ENCODE results near the gene ESCO1.

The ESCO1 gene

DNA sequence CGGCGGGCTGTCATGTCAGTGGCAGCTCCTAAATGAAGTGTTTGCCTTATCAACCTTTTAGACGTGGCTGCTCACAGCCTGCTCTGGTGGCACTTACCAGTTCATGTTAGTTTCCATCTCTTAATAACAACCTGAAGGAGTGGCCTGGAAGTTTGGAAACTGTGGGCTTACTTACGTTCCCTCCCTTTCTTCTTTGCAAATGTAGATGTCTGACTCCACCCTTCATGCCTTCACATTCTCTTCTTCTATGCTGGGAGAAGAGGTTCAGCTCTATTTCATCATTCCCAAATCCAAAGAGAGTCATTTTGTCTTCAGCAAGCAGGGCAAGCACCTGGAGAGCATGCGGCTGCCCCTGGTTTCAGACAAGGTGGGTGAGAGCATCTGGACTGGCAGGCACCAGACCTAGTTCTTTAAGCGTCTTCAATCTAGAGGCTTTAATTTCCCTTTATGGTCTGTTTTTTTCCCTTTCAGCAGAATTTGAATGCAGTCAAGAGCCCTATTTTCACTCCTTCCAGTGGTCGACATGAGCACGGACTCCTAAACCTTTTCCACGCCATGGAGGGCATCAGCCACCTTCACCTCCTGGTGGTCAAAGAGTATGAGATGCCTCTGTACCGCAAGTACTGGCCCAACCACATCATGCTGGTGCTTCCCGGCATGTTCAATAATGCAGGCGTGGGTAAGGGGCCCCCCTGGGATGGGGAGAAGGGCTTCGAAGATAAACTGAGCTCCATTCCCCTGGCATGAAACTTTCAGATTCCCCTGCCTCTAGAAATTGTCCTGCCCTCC is 92.4 kb downstream of the ESCO1 start:
- Histone ChIP-seq H3K27me3 (no peaks in the 10 kb centered on the region), H3K4me3 (ENCODE audit: low read depth, low read length) (no peak overlapping the region), H3K4me1 (no peaks in the 10 kb centered on the region), H3K36me3 (no peaks in the 10 kb centered on the region), H3K9me3 (no peaks in the 10 kb centered on the region)
- TF ChIP-seq, protein P1, sequence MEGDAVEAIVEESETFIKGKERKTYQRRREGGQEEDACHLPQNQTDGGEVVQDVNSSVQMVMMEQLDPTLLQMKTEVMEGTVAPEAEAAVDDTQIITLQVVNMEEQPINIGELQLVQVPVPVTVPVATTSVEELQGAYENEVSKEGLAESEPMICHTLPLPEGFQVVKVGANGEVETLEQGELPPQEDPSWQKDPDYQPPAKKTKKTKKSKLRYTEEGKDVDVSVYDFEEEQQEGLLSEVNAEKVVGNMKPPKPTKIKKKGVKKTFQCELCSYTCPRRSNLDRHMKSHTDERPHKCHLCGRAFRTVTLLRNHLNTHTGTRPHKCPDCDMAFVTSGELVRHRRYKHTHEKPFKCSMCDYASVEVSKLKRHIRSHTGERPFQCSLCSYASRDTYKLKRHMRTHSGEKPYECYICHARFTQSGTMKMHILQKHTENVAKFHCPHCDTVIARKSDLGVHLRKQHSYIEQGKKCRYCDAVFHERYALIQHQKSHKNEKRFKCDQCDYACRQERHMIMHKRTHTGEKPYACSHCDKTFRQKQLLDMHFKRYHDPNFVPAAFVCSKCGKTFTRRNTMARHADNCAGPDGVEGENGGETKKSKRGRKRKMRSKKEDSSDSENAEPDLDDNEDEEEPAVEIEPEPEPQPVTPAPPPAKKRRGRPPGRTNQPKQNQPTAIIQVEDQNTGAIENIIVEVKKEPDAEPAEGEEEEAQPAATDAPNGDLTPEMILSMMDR (IDR thresholded peaks at IDR 0.05; ENCODE audit: low read depth, low read length) = no peak
- no peak for DNase-seq

DNA sequence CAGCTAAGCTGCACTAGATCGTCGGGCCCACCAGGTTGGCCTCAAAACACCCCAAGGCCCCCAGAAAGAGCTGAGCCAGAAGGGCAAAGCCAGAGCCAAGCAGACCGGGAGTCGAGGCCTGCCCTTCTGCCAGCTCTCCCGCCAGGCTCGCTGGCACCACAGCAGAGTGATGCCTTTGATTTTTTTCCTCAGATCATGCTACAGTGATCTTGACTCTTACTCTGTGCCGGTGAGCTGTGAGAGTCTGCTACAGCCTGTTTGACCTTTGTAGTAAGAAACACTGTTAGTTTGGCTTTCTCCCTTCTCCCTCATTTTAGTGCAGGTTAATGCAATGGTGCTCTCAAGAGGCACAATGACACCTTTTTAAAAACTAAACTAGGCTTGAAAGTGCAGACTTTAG is 97.8 kb downstream of the ESCO1 start:
- Histone ChIP-seq H3K36me3 (no peaks in the 10 kb centered on the region), H3K9me3 (no peaks in the 10 kb centered on the region), H3K4me3 (ENCODE audit: low read depth, low read length) (no peak overlapping the region), H3K27me3 (no peaks in the 10 kb centered on the region), H3K4me1 (no peaks in the 10 kb centered on the region)
- no peak for DNase-seq
- TF ChIP-seq, protein P1 (IDR thresholded peaks at IDR 0.05; ENCODE audit: low read depth, low read length) = no peak

DNA sequence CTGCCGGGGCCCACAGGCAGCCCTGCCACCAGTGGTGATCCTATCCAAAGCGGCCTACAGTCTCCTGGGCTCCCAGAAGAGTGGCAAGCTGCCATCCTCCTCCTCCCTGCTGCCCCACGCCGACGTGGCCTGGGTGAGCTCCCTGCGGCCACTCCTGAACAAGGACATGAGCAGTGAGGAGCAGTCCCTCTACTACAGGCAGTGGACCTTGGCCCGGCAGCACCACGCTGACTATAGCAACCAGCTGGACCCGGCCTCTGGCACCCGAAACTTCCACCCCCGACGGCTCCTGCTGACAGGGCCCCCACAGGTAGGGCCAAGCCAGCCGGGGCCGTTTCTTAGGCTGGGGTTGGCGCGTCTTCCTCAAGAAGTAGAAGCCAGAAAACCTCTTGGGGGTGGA is 100.5 kb downstream of the ESCO1 start:
- H3K27me3 ChIP-seq = no peaks in the 10 kb centered on the region
- DNase-seq = no peak
- H3K9me3 ChIP-seq = no peaks in the 10 kb centered on the region
- H3K4me3 ChIP-seq (ENCODE audit: low read depth, low read length) = no peak overlapping the region
- H3K4me1 ChIP-seq = no peaks in the 10 kb centered on the region
- H3K36me3 ChIP-seq = no peaks in the 10 kb centered on the region
- TF ChIP-seq, protein P1 (IDR thresholded peaks at IDR 0.05; ENCODE audit: low read depth, low read length) = no peak

DNA sequence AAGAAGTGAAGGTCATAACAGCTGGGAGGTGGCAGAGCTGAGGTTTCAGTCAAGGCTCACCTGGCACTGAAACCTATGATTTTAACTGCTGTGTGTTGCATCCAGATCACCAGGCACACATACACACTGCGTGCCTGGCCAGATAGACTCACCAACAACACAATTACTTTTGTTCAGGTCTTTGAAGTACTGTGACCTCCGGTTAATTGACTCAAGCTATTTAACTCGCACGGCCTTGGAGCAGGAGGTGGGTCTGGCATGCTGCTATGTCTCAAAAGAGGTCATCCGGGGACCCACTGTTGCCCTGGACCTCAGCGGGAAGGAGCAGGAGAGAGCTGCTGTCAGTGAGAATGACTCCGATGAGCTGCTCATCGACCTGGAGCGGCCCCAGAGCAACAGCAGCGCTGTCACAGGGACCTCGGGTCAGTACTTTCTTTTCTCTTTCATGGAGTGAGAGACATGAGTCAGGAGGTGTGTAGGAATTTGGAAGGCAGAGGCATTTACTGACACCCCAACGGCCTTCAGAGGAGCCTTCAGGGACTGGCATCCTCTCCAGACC is 104.1 kb downstream of the ESCO1 start:
- Histone ChIP-seq H3K36me3 (no peaks in the 10 kb centered on the region), H3K27me3 (no peaks in the 10 kb centered on the region), H3K4me3 (ENCODE audit: low read depth, low read length) (no peak overlapping the region), H3K9me3 (no peaks in the 10 kb centered on the region), H3K4me1 (no peaks in the 10 kb centered on the region)
- TF ChIP-seq, protein P1 (IDR thresholded peaks at IDR 0.05; ENCODE audit: low read depth, low read length) = no peak
- no peak for DNase-seq

DNA sequence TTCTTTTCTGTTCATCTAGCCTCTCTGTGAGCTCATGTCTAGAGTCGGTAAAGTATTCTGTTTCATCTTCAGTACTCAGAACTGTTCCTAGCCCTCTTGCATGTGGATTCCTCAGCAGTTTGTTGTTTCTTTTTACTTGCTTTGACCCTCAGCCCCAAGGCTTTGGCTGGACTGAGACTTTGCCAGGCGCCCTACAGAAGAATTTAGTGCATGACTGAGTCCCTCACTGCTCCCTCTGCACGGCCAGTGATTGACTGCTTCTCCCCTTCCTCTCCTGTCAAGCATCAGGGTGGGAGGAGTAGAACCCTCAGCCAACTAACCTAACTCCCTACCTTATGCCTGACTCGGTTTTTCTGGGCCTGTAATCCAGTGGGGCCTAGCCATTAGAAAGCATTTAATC is 109.8 kb downstream of the ESCO1 start:
- no peak overlapping the region for H3K4me3 ChIP-seq (ENCODE audit: low read depth, low read length)
- H3K27me3 ChIP-seq = no peaks in the 10 kb centered on the region
- no peaks in the 10 kb centered on the region for H3K9me3 ChIP-seq
- no peak for DNase-seq
- no peaks in the 10 kb centered on the region for H3K4me1 ChIP-seq
- H3K36me3 ChIP-seq = no peaks in the 10 kb centered on the region
- TF ChIP-seq, protein P1 (IDR thresholded peaks at IDR 0.05; ENCODE audit: low read depth, low read length) = no peak

DNA sequence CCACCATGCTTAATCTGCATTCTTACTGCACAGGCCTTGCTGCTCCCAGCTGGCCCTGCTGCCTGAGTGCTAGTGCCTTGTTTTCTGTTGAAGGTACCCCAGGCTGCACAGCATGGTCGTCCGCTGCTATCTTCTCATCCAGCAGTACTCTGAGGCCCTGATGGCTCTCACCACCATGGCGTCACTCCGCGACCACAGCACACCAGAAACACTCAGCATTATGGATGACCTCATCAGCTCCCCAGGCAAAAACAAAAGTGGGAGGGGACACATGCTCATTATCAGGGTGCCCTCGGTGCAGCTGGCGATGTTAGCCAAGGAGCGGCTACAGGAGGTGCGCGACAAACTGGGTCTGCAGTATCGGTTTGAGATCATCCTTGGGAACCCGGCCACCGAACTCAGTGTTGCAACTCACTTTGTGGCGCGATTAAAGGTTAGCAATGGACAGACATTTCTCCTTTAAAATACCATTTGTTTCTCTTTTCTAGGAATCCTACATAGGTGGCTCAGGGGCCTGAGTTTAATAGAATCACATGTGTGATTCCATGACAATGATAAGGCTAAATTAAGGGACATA is 110.5 kb downstream of the ESCO1 start:
- DNase-seq = peak; percentile 18
- no peak overlapping the region for H3K4me3 ChIP-seq (ENCODE audit: low read depth, low read length)
- H3K36me3 ChIP-seq = no peaks in the 10 kb centered on the region
- TF ChIP-seq, protein P1 (IDR thresholded peaks at IDR 0.05; ENCODE audit: low read depth, low read length) = no peak
- H3K4me1 ChIP-seq = no peaks in the 10 kb centered on the region
- H3K9me3 ChIP-seq = no peaks in the 10 kb centered on the region
- no peaks in the 10 kb centered on the region for H3K27me3 ChIP-seq

Data from BE2C (cell line).